ENCODE measurements around the gene ANKRD13D.
A peak's percentile ranks its signal among the peaks of the same experiment; 100 is the strongest.
"Not testable (repeated sequence)": the region's sequence is repeated elsewhere in the genome, so short reads cannot be mapped to it uniquely, and the experiment has no call there.

The ANKRD13D gene

DNA sequence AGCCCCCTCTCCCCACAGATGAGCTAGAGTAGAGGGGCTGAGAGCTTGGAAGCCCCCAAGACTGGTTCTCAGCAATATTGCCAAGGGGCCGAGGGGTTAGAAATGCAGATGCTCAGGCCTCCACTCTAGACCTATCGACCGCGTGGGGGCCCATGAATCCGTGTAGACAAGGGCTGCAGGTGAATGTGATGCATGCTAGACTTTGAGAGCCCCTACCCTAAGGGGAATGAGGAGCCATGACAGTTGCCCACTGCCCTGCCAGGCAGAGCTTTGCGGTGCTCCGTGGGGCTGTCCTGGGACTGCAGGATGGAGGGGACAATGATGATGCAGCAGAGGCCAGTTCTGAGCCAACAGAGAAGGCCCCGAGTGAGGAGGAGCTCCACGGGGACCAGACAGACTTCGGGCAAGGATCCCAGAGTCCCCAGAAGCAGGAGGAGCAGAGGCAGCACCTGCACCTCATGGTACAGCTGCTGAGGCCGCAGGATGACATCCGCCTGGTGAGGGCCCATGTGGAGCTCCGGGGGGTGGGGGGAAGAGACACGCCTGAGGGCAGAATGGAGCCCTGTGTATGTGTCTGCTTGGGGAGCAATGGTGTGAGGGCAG is 15.5 kb downstream of the ANKRD13D start:
- DNase-seq: no peak

DNA sequence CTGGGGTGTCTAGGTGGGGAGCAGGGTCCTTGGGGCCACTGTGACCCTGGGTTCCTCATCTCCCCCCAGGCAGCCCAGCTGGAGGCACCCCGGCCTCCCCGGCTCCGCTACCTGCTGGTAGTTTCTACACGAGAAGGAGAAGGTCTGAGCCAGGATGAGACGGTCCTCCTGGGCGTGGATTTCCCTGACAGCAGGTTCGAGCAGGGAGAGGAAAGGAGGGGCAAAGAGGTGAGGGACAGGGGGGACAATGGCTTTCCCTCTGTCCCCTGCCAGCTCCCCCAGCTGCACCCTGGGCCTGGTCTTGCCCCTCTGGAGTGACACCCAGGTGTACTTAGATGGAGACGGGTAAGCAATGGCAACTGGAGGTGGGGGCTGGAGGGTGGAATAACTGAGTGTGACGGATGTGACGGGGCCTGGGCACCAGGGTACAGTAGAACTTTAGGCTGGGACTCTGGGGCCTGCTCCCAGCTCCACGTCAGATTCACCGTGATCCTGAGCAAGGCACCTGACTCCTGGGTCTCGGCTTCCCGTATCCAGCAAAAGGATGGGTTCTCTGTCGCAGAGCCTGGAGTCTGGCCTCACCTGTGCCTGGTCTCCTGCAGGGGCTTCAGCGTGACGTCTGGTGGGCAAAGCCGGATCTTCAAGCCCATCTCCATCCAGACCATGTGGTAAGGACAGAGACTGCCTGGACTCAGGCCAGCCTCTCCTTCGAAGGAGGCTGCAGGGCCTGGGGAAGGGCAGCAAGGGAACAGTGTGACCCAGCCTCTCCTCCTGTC is 17.9 kb downstream of the ANKRD13D start:
- DNase-seq: no peak

GRCh38 chr11:67307545-67308001 is 18.5 kb downstream of the ANKRD13D start:
- no peak for DNase-seq

- DNase-seq: no peak
Measured at GRCh38 chr11:67308031-67308866, 19.1 kb downstream of the ANKRD13D start.

- DNase-seq: no peak
Measured at GRCh38 chr11:67309166-67309565, 20.1 kb downstream of the ANKRD13D start.

GRCh38 chr11:67309661-67310061 is 20.6 kb downstream of the ANKRD13D start:
- DNase-seq: no peak

DNA sequence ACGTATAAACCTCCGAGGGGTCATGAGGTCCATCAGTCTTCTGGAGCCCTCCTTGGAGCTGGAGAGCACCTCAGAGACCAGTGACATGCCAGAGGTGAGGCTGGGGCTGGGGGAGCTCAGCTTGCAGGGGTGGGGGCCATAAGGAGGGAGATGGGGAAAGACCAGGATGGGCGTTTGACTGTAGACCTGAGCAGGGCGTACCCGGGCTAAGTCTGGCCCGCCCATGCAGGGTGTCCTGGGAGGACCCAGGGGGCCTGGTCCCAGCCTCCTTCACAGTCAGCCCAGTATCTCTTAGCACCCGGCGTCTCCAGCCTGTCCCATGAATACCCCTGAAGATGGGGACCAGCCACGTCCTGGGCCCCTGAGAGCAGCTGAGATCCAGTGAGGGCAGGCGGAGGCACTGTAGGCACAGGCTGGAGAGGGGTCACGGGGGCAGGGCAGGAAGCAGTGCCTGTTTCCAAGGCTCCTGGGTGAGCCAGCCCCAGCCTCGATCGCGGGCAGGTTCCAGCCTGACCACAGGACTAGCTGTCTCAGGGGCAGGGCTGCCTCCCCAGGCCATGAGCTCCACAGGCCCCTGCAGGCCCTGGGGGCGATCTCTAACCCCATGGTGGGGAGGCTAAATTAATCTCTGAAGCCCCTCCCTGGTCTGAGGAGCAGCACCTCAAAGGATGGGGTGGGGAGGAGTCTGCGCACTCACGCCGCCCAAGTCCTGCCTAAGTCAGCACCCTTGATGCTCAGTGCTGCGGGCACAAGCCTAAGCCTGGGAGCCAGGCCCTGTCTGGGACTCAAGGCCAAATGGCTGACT is 21.3 kb downstream of the ANKRD13D start:
- no peak for DNase-seq

DNA sequence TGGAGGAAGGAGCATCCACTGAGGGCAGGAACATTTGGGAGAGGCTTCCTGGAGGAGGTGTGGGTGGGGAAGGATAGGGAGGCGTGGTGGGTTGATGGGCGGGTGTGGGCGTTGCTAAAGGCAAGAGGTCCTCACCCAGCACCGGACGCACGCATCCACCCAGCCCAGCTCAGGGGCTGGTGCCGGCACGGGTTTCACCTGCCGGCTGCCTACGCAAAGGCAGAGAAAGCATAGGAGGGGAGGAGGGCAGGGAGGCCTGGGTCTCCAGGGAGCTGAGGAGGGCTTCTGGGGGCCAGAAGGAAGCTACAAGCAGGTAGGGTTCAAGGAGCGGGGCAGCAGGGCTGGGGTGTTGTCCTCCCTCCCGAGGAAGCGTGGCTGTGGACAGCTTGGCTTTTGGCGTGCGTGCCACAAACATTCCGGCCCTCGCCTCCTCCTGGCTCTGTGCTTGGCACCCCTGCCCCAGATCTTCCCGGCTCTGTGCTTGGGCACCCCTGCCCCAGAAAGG is 22.0 kb downstream of the ANKRD13D start:
- no peak for DNase-seq

DNA sequence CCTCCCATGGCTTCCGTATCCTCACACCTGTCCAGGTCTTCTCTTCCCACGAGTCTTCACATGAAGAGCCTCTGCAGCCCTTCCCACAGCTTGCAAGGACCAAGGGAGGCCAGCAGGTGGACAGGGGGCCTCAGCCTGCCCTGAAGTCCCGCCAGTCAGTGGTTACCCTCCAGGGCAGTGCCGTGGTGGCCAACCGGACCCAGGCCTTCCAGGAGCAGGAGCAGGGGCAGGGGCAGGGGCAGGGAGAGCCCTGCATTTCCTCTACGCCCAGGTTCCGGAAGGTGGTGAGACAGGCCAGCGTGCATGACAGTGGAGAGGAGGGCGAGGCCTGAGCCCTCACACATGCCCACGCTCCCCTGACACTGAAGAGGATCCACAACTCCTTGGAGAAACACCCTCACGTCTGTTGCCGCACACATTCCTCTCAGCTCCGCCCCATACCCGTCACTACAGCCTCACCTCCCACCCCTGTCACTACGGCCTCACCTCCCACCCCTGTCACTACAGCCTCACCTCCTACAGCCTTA is 22.5 kb downstream of the ANKRD13D start:
- DNase-seq: no peak

DNA sequence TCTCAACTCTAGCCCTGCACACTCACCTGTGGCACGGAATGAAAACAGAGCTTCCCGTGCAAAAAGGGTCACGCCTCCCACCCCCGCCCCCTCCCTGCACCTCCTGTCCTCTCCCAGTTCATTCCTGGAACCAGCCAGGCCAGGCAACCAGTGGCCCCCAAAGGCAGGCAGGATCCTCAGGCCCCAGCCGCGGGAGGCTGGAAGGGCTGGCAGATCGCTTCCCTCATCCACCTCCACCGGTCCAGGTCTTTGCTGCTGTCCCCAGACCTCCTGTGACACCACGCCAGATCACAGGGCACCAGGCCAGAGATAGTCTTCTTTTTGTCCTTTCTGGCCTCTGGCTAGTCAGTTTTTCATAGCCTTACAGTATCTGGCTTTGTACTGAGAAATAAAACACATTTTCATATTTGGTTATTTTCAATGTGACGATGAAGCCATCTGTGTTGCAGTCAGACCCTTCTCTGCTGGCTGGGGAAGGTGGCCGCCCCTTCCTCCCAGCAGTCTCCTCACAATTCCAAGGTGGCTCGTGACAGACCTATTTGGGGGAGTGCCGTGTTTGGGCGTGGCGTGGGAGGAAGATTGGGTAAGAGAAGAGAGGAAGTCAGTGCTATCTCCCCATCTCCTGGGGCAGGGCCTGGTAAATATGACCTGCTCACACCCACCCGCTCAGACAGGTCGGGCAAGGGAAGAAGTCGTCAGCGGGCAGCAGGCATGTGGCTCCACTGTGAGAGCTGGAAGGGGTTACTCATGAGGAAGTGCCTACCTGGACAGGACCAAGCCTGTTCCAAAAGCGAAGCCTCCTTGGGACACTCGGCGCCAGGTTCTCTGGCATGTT is 23.3 kb downstream of the ANKRD13D start:
- peak; percentile 61 for DNase-seq

DNA sequence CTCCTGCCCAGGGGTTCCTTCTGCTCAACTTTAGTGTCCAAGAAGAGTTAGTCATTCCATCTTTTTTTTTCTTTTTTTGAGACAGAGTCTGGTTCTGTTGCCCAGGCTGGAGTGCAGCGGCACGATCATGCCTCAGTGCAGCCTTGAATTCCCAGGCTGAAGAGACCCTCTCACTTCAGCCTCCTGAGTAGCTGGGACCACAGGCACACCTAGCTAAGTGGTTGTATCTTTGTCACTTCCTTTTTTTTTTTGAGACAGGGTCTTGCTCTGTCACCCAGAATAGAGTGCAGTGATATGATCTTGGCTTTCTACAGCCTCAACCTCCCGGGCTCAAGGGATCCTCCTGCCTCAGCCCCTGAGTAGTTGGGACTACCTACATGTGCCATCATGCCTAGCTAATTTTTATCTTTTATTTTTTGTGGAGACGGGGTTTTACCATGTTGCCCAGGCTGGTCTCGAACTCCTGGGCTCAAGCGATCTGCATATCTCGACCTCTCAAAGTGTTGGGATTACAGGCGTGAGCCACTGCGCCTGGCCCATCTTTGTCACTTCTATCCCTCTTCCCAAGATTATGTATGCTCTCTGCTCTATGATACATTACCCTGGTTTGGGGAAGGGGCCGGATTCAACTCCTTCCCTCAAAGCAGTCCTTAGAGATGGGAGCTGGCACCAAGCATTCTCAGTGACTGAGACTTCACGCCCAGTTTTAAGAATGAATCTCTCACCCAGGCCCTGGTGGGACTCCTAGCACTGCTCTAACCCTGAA is 24.2 kb downstream of the ANKRD13D start:
- DNase-seq: no peak

DNA sequence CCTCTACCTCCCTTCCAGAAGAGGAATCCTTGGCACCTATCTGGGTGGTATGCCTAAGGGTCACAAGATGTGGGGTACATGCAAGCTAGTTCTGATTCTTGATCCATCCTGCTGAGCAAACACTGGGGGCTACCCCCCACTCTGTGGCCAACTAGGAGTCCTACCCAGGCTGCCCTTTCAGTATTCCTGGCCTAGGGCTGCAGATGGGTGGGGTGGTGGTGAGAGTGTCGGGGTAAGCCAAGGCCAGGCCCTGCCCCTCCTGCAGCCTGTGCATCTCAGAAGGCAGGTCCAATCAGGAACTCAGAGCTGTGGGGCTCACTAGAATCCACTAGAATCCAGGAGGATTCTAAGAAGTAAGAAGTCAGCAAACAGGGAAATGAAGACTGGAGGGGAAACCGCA is 25.1 kb downstream of the ANKRD13D start:
- no peak for DNase-seq

- no peak for DNase-seq
Measured at GRCh38 chr11:67315325-67315909, 26.3 kb downstream of the ANKRD13D start.

- no peak for DNase-seq
Measured at GRCh38 chr11:67316882-67317204, 27.7 kb downstream of the ANKRD13D start.

- DNase-seq: peak; percentile 97
Measured at GRCh38 chr11:67317205-67317887, 28.2 kb downstream of the ANKRD13D start.

DNA sequence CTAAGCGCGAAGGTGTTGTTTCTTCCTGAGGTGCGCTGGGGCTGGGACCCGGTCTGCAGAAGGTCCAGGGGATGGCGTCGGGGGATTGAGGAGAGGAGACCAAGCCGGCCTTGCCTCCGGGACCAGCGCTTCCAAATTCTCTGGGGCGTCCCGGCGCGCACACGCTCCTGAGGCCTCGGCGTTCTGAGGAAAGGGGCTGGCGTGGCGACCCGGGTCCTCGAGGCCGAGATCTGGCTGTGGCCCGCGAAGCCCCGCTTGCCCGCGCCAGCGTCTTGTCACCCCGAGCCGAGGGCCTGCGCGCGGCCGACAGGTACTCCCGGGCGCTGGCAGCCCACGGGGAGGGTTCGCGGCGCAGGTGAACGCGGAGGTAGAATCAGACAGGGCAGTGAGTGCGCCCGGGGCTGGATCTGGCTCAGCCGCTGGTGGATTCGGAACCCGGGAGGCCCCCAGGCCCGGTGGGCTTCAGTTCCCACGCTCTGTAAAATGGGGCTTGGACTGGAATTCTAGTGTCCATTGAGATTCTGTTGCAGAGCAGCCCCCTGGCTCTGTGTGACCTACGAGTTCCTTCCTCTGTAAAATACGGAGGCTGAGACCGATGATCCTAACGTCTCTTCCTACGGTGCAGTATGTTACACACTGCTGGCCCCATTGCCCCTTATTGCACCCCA is 28.9 kb downstream of the ANKRD13D start:
- DNase-seq: no peak

- DNase-seq: not testable (repeated sequence)
Measured at GRCh38 chr11:67318876-67319275, 29.8 kb downstream of the ANKRD13D start.

GRCh38 chr11:67320011-67320410 is 30.9 kb downstream of the ANKRD13D start:
- no peak for DNase-seq

DNA sequence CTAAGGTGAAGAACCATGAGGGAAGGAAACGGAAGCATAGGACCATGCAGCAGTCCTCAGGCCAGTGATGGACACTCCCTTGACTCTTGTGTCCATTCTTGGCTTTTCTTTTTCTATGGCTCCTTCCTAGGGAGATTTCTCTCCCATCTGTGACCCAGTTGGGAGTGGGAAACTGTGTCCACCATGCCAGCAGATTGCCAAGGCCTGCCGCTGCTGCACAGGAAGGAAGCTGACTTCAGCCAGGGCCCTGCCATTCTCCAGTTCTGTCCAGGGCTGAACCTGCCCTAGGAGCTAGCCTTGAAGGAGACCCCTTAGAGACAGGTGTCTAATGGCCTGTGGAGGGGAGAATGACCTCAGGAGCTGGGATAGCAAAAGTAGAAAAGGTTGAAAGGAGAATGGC is 31.6 kb downstream of the ANKRD13D start:
- DNase-seq: no peak

Measured in CD4-positive, alpha-beta T cell treated with Interleukin-15 for 1 hour (primary cell).